Right lung (tissue), 5 donors: ENCODE measurements around the gene KCNN3. TPM values are rescaled to one million over a fixed set of nuclear protein-coding genes. Genes with fewer than 3 reads are reported as not detected.

Source experiments
- DNase-seq, 2 donors: peaks; one replicate each; pipeline ENCODE4 v3.0.0-alpha.2; 2013
- polyA plus RNA-seq, 5 donors: library from polyadenylated mRNA; unstranded; fragments of 120-200 nt; gene quantifications; one replicate each; pipeline versions ENCODE4 v1.2.1 to v1.2.3, GENCODE V29; 2013; ENCODE audit warnings: inconsistent platforms in 1 of 5, low replicate concordance in 1 of 5; ENCODE audit not compliant: insufficient read length in 5 of 5, insufficient read depth in 1 of 5

Gene KCNN3
- polyA plus RNA-seq, 5 donors: 1.8 to 3.2 (median 2.3) TPM

DNA sequence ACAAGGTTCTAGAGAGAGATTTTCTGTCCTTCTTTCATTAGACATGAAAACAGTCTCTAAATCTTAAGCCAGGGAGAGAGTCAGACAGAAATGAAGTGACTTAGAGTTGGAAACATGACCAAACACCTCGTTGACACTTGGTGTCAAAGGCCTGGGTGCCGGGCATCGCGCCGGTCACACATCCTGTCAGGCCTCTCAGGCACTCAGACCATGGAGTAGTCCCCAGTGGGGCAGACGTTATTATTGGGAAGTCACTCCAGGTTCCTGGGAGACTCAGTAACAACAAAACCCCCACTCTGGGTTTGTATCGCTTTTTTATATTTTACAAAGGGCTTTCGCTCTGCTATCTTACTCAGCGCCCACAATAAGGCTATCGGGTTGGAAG is 25.8 kb downstream of the KCNN3 start:
- no peak for DNase-seq

DNA sequence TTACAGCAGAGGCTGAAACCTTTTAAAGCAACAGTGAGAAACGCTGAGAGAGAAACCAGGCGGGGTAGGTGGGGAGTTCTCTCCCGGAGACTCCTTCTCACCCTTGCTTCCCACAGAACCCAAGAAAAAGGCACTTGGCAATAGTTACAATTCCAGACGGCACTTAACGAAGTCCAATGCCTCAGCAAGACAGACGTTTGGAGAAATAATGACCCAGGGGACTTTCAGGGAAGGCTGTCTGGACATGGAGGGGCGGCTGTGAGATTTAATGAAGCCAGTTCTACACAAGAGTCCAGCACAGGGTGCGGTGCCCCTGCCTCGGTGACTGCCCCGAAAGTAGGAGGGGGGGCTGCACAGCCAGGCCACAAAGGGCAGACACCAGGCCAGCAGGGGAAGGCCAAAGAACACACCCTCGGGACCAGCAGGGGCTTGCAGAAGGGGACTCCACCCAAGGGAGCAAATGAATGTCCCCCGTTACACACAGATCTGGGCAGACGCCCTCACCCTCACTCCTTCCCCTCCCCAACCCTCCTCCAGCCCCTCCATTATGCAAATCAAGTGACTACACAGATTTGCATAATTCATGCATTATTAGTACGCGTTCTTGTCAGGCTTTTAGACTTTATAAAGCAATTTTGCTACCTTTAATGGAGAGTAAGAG is 26.3 kb downstream of the KCNN3 start:
- DNase-seq: no peak

DNA sequence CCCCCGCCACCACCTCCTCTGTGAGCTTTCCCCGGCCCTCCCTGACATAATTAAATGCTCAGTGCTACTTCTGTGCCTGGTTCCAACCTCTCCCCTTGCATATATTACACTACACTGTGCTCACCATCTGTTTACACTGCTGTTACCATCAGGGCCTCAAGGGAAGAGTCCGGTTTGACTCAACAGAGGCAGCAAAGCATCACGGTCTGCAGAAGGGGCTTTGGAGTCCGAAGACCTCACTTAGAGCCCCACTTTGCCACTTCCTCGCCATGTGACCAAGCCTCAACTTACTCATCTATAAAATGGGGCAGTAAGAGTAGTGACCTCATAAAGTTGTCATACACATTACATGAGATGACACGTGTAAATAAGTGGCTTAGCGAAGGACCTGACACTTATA is 27.4 kb downstream of the KCNN3 start:
- no peak for DNase-seq

DNA sequence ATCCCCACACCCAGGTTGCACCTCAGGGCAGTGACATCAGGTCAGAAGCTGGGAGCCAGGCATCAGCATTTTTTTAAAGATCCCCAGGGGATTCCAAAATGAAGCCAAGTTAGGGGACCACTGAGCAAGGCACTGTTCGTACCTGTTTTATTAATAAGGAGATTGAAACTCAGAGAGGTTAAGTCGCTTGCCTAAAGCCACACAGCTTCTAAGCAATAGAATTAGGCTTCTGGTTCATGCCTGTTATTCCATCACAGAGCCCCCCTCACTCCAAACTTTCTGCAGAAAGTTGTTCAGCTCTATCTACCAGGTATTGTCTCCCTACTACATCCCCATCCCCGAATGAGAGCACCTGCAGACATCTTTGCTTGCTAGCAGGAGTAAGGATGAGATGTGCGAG is 28.7 kb downstream of the KCNN3 start:
- DNase-seq: no peak

DNA sequence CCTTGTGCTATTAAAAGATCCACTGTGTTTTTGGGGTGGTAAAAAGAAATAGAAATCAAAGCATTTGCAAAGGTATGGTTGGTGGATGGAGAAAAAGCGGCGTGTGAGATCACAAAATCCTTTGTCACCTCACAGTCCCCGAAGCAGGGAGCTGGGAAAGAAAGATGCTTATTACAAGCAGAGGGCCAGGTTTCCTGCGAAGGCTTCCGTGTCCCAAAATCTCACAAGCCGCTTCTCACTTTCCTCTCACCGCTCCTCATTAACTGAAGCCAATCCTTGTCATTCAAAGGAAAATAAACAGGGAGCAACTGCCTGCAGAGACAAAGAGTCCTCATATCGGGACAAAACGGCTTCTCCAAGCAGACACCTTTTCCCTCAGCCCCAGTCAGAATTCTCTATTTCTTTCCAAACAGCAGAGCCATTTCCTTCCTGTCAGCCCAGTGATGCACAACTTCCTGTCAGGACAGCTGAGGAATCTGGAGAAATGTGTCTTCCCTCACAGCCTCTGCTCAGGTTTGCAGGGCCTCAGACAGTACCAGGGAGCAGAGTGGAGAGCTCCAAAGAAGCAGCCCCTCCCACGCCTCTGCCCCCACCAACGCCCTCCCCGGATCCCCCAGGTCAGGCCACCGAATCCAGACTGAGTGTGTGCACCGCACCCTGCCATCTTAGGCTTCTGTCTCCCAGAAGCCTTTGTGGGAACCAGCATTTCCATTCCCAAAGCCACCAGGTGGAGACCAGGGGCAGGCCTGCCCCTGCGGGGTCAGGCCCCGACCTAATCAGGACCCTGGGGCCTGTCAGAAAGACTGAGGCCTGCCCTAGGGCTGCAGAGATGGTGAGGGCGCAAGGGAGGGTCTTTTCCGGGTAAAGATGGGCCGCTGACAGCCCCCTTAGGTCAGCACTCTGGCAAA is 29.6 kb downstream of the KCNN3 start:
- DNase-seq: no peak

DNA sequence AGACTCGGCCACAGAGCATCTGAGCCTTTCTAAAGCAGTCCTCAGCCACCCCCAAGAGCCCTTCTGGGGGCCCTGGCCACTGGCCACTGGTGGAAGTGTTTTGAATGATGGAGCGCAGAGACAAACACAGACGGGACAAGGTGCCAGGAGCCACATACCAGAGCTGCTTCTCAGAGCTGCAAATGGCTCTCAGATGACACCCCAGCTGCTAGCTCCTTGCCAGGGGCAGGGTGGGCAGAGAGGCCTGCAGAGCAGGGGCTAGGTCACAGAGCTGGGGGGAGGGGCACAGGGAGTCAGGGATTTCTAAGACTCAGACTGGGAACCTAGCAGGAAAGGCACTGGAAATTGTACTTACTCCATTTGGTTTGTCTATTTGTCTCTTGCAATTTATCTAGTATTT is 30.4 kb downstream of the KCNN3 start:
- no peak for DNase-seq

DNA sequence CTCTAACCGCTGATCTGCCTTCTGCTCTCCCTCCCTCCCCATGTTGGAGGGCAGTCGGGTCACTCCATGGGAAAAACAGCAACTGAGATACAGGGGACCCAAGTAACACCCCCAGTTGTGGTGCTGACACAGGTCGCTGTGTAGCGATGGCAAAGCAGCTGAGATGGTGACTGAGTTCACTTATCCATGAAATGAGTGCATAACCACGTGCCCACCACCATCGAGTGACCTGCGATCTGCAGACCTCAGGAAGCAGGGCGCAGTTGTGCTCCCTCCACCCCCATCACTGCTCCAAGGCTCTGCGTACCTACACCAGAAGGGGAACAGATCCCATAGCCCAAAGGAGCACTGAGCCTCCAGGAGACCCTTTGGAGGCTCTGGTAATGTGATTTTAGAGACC is 31.1 kb downstream of the KCNN3 start:
- DNase-seq: no peak

DNA sequence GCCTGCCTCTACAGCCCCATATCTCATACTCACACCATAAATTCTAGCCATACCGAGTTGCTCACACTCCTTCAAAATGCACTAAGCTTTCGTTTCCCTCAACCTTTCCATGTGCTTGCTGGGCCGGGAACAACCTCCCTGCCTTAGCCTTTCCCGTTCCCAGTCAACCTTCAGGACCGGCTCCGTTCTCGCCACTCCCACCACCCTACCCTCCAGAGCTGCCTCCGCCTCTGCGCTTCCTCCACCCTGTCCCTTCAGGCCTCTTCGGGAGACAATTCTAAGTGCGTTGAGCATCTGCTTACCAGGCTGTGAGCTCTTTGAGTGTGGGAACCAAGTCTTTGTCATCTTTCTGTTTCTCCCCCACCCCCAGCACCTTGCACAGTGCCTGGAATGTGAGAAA is 31.6 kb downstream of the KCNN3 start:
- DNase-seq: no peak

DNA sequence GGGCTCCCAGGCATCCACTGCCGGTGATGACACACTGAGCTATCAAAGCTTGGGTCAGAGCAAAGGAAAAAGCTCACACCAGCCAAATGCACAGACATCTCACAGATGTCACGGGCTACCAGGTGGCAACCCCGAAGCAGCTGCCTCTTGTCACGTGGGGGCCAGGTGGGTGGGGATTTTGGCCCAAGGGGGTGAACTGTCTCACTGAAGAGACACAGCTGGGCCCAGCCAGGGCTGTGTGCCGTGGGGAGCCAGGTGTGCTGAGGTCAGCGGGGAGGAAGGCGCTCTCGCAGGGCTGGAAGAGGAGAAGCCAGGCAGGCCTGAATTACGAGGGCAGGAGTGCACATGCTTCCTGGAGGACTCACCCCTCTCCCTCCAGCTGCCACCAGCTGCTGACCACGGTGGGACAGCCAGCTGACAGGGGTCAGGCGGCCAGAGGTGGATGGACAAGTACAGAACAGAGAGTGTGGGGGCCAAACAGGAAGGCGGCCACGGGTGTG is 32.4 kb downstream of the KCNN3 start:
- DNase-seq: no peak

DNA sequence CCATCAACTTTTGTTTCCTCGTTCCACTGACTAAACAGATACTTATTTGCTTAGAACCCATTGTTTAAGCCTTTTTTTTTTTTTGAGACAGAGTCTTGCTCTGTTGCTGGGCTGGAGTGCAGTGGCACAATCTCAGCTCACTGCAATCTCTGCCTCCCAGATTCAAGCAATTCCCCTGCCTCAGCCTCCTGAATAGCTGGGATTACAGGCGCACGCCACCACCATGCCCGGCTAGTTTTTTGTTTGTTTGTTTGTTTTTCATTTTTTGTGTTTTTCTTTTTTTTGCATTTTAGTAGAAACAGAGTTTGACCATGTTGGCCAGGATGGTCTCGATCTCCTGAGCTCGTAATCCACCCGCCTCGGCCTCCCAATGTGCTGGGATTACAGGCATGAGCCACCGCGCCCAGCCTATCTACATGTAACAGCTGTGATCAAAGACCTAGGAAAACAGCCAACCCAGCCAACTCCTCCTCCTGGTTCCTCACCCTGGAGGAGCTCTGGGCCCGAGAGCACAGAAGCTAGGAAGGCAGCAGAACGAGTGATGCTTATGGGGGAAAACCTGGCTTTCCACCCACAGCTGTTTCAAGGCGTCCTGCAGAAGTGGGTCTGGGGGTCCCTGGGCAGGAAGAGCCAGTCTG is 32.9 kb downstream of the KCNN3 start:
- DNase-seq: no peak

DNA sequence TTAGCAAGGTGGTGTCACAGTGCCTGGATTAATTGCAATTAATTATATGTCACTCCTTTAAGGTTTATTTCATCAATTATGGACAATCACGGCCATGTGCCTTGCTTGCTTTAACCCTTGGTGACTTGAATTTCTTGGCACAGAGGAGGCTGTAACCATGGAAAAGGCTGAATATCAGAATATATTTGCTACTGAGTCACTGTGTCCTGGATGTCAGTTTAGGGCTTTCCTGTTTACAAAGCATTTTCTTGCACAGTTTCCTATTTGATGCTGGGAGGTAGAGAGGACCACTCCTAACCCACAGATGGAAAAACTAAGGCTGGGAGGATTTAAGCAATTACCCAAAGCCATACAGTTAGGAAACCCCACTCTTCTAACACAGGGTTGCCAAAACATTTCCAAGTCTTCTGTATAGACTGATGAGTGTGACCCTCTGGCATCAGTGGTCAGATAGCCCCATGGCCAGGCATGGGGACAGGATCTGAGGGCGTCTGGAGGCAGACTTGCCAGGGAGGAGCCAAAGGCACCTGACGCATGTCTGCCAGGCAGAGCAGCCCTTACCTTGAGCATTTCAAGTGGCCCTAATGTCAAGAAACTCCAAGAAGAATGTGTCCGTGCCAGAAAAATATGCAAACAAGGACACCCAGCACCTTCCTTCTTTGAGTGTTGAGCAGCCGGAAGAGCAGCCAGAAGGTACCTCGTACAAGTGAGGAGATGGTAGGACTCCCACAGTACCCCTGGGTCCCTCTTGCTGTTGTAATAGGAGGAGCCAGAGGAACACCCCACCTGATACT is 34.4 kb downstream of the KCNN3 start:
- peak in 1 of 2 donors; percentile 48 for DNase-seq

DNA sequence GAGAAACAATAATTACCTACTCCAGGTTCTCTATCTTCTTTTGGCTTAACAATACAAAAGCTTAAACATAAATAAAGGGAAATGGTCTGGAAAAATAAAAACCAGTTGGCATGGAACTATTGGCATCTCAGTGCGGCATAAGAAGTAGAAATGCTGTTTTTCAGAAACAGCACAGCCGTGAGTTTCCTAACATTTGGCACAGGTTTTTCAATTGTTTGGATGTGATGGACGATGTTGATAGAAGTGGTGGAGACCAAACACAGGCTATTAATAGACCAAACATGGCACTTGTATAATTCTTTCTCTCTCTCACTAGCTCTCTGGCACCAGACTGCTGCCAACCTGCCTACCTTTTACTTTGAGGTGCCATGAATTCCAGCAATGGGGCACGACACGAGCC is 36.2 kb downstream of the KCNN3 start:
- DNase-seq: no peak

DNA sequence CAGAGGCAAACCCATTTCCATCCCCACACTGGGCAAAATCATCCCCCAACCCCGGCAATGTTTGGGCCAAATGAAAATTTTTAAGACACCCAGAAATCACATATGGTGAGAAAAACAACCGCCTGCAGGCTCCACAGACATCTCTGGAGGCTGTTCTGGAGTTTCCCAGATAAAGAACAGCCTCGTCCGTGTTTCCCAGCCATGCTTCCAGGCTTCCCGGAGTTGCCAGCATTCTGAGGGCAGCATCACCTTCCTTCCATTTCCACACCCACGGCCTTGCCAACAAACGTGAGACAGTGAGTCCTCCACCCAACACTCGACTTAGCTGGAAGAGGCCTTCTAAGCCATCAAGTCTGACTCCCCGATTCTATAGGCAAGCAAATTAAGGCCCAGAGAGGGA is 36.9 kb downstream of the KCNN3 start:
- DNase-seq: no peak

DNA sequence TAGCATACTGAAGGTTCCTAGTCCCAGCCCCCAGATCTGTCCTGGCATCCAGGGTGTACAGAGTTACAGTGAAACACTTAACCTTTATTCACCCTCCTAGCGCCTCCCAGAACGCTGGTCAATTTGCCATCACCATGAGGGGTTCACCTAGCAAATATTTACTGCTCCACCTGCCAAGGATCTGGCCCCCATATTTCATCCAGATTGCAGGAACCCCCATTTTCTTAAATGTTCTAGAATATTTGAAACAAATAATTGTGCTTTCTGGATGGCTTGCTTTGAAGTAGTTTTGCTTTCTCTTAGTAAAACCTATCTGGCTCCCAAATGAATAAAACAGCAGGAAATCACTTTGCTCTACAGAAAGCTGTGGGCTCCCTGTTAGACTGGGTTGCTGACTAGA is 37.7 kb downstream of the KCNN3 start:
- no peak for DNase-seq

DNA sequence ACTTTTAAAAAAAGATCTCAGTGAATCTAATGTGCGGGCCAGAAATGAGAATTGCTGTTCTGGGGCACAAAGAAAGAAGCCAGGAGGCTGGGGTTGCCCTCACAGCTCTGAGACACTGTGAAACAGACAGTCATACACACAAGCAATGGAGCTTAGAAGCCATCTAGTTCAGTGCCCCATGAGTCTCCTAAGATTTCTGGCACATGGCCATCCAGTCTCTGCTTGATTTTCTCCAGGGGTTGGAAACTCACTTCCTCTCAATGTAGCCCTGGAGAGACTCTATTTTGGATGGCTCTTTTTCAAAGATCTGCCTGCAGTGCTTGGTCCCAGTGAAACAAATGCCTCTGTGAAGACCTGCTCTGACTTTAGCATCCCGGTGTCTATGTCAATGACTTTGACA is 38.6 kb downstream of the KCNN3 start:
- no peak for DNase-seq

DNA sequence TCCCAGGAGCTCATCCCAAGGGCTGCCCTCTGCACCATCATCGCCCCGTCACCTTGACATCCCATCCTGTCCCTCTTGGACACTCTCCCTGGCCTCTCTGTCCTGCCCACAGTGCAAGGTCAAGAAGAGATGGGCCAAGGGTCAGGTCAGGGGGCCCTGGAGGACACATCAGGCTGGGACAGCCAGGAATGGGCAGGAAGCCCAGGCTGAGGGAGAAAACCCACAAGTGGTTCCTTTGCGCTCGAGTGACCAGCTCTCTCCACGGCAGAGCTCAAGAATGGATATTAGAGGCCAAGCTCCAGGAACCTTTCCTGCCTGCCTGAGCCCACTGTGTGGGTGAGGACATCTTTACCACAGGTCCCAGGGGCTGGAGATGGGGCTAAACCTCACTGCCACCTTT is 41.0 kb downstream of the KCNN3 start:
- DNase-seq: no peak

DNA sequence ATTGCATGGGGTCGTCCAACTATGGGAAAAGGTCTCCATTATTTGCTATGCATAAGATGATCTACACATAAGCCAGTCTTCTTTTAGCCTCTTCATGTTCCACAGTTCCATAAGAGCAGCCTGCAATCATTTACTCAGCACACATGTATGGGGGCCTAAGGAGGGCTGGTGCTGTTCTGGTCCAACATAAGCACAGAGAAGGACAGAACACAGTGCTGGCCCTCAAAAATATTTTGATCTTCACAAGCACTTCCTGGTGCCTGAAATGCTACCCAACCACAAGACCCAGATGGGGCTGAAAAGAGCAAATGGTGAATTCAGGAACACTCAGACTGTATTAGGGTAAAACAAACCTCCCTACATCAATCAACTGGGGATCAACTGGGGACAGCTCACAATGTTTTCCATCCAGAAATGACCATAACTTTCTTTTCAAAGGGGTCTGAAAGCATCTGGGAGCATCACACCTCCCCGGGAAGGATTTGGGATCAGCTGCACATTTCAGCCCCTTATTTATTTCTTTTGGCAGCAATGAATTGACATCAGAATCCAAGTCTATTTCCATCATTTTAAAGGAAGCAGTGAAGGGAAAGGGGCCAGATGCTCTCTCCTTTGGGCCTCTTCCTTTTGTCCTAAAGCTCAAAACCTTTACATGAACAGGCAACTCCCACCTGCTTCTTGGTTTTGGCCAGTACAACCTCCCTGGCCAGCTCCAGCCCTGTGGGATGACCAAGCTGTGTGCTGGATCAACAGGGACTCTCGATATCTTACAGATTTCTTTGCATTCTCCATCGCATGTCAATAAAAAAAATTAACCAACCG is 45.7 kb downstream of the KCNN3 start:
- no peak for DNase-seq

DNA sequence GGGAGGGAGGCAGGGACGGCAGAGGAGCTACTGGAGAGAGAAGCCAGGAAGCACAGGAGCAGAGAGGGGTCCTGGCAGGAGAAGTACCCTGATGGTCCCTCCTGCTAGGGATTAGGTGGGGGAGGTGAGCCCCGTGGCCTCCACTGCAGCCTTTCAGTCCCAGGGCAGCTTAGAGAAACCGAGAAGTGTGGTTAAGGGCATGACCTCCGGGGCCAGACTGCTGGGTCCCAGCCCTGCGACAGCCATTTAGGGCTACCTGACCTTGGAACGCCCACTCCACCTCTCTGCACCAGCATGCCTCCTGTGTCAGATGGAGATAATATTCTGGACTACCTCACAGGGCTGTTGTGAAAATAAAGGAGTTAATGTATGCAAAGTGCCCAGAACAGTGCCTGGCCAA is 47.4 kb downstream of the KCNN3 start:
- DNase-seq: no peak

DNA sequence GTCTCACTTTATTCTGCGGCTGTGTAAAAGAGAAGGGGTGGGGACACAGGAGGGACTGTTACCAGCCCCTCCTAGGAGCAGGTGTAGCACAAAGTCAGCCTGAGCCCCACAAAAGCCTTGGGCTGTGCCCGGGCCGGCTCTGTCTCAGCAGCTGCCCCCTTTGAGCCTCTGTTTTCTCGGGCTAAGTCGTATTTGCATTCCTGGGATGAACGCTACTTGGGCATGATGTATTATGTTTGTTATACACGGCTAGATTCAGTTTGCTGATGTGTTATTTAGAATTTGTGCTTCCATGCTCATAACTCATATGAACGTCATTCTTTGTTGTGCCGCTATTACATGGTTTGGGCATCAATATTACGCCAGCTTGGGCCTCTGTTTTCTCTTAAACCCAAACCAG is 47.8 kb downstream of the KCNN3 start:
- DNase-seq: no peak

DNA sequence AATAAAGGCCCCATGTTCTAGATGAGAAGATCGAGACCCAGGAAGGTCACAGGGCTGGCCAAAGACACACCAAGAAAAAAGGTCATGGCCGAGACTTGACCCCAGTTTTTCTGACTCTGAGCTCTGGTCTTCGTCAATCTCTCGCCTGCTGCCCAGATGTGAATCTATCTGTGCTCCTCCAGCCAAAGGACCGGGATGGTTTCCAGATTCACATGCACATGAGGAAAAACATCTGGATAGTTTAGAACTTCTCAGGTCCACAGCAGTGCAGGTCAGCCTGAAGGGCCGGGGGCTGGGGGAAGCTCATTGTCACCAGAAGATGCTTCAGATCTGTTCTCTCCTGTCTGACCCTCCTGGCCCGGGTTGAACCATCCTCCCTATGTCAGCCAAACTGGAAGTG is 49.0 kb downstream of the KCNN3 start:
- no peak for DNase-seq

DNA sequence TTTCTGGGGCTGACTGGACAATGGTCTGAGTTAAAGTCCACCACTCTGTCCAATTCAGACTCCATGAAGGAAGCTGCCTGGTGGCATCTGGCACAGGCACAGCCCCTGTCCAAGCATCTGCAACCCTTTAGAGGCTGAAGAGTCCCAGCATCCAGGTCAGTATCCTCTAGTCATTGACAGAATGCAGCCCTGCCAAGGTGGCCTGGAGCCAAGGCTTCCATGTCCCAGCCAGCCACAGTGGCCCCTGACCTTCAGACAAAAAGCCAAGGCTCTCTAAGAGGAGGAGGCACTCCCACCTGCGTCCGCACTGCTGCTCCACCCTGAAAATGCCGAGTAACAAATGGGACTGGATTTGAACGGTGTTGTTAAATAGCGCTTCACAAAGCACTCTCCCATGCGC is 49.4 kb downstream of the KCNN3 start:
- no peak for DNase-seq
